Type B pancreatic cell (in vitro differentiated cells): ENCODE measurements around the gene KRTAP4-1. TPM values are rescaled to one million over a fixed set of nuclear protein-coding genes. Genes with fewer than 3 reads are reported as not detected.

Experiments used
- DNase-seq: peaks from one replicate; pipeline ENCODE4 v3.0.0; 2021; ENCODE audit warnings: mixed read lengths; ENCODE audit not compliant: unreplicated experiment; ENCODE audit errors: extremely low spot score
- H3K27ac Mint-ChIP-seq: 2 replicates; pipeline ENCODE4 v1.8.0; 2021; ENCODE audit warnings: mild to moderate bottlenecking, mixed read lengths
- H3K27me3 Mint-ChIP-seq: 2 replicates; pipeline ENCODE4 v1.8.0; 2021; ENCODE audit warnings: mixed read lengths
- H3K36me3 Mint-ChIP-seq: 2 replicates; pipeline ENCODE4 v1.8.0; 2021; ENCODE audit warnings: mixed read lengths
- H3K4me1 Mint-ChIP-seq: one replicate; pipeline ENCODE4 v1.8.0; 2021; ENCODE audit warnings: mixed read lengths; ENCODE audit not compliant: unreplicated experiment
- H3K4me3 Mint-ChIP-seq: 2 replicates; pipeline ENCODE4 v1.8.0; 2021; ENCODE audit warnings: mild to moderate bottlenecking, mixed read lengths
- H3K9me3 Mint-ChIP-seq: 2 replicates; pipeline ENCODE4 v1.8.0; 2021; ENCODE audit warnings: mixed read lengths
- CTCF ChIP-seq: fragments of 200-600 bp; sonication (generic); conservative IDR thresholded peaks from 2 replicates; pipeline ENCODE4 v1.5.0; 2021; ENCODE audit warnings: antibody characterized with exemption, mild to moderate bottlenecking
- total RNA-seq: library from RNA; stranded (reverse); gene quantifications from 2 replicates; pipeline ENCODE4 v1.2.1, GENCODE V29; 2021; ENCODE audit warnings: low replicate concordance

KRTAP4-1 gene
- total RNA-seq, 1 donor from 2014 or later, result not detected

- TF ChIP-seq CTCF, result no peak
- Mint-ChIP-seq H3K27ac (no peak overlapping the region), H3K4me3 (no peak overlapping the region), H3K27me3 (peaks cover 19% of the 10 kb centered on the region), H3K9me3 (no peaks in the 10 kb centered on the region), H3K4me1 (no peaks in the 10 kb centered on the region), H3K36me3 (no peaks in the 10 kb centered on the region)
- no peak for DNase-seq
Observed at GRCh38 chr17:41223821-41224220, 39.1 kb upstream of the KRTAP4-1 start.

GRCh38 chr17:41215681-41216080, 31.0 kb upstream of the KRTAP4-1 start:
- Mint-ChIP-seq H3K36me3 (no peaks in the 10 kb centered on the region), H3K4me1 (peaks cover 3% of the 10 kb centered on the region), H3K9me3 (no peaks in the 10 kb centered on the region), H3K27me3 (peaks cover 15% of the 10 kb centered on the region), H3K27ac (no peak overlapping the region), H3K4me3 (no peak overlapping the region)
- TF ChIP-seq CTCF, result no peak
- no peak for DNase-seq

GRCh38 chr17:41212524-41213169, 27.9 kb upstream of the KRTAP4-1 start:
- H3K27me3 Mint-ChIP-seq, result peaks cover 10% of the 10 kb centered on the region
- H3K4me3 Mint-ChIP-seq, result no peak overlapping the region
- DNase-seq, result no peak
- H3K36me3 Mint-ChIP-seq, result no peaks in the 10 kb centered on the region
- no peak for TF ChIP-seq CTCF
- peaks cover 3% of the 10 kb centered on the region for H3K4me1 Mint-ChIP-seq
- no peak overlapping the region for H3K27ac Mint-ChIP-seq
- peaks cover 8% of the 10 kb centered on the region for H3K9me3 Mint-ChIP-seq

GRCh38 chr17:41211845-41212466, 27.2 kb upstream of the KRTAP4-1 start:
- Mint-ChIP-seq H3K4me1 (peaks cover 3% of the 10 kb centered on the region), H3K27ac (no peak overlapping the region), H3K9me3 (peaks cover 9% of the 10 kb centered on the region), H3K4me3 (no peak overlapping the region), H3K36me3 (no peaks in the 10 kb centered on the region), H3K27me3 (peaks cover 5% of the 10 kb centered on the region)
- TF ChIP-seq CTCF, result no peak
- no peak for DNase-seq

GRCh38 chr17:41199421-41200078, 14.8 kb upstream of the KRTAP4-1 start:
- no peak overlapping the region for H3K4me3 Mint-ChIP-seq
- no peaks in the 10 kb centered on the region for H3K36me3 Mint-ChIP-seq
- H3K9me3 Mint-ChIP-seq, result no peaks in the 10 kb centered on the region
- no peaks in the 10 kb centered on the region for H3K27me3 Mint-ChIP-seq
- H3K27ac Mint-ChIP-seq, result no peak overlapping the region
- DNase-seq, result no peak
- no peaks in the 10 kb centered on the region for H3K4me1 Mint-ChIP-seq
- no peak for TF ChIP-seq CTCF
